Measurements from ENCODE around the gene STK31.

GRCh38 chr7:23709081-23709750, 803 bp upstream of the STK31 start:
- TF ChIP-seq, protein P1, sequence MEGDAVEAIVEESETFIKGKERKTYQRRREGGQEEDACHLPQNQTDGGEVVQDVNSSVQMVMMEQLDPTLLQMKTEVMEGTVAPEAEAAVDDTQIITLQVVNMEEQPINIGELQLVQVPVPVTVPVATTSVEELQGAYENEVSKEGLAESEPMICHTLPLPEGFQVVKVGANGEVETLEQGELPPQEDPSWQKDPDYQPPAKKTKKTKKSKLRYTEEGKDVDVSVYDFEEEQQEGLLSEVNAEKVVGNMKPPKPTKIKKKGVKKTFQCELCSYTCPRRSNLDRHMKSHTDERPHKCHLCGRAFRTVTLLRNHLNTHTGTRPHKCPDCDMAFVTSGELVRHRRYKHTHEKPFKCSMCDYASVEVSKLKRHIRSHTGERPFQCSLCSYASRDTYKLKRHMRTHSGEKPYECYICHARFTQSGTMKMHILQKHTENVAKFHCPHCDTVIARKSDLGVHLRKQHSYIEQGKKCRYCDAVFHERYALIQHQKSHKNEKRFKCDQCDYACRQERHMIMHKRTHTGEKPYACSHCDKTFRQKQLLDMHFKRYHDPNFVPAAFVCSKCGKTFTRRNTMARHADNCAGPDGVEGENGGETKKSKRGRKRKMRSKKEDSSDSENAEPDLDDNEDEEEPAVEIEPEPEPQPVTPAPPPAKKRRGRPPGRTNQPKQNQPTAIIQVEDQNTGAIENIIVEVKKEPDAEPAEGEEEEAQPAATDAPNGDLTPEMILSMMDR (IDR thresholded peaks at IDR 0.05), result no peak
- TF ChIP-seq POLR2A (IDR thresholded peaks at IDR 0.05), result no peak

Data from heart left ventricle (tissue), 13 donors.